Peyer's patch (tissue), 4 donors: ENCODE results near the gene ADD2. TPM values are rescaled to one million over a fixed set of nuclear protein-coding genes. Genes with fewer than 3 reads are reported as not detected.

Experiments
- DNase-seq, 3 donors: peaks; one replicate each; pipeline ENCODE4 v3.0.0-alpha.2; 2017 to 2019
- H3K27ac ChIP-seq, 4 donors: fragments of 200-600 bp; sonication (generic); one replicate each; pipeline ENCODE4 v1.5.1; 2016 to 2019
- H3K27me3 ChIP-seq, 2 donors: fragments of 200-600 bp; sonication (generic); one replicate each; pipeline ENCODE4 v1.5.1; 2019
- H3K36me3 ChIP-seq, 3 donors: fragments of 200-600 bp; sonication (generic); one replicate each; pipeline ENCODE4 v1.5.1; 2016 to 2019
- H3K4me1 ChIP-seq, 4 donors: fragments of 200-600 bp; sonication (generic); one replicate each; pipeline ENCODE4 v1.5.1; 2016 to 2019
- H3K4me3 ChIP-seq, 4 donors: fragments of 200-600 bp; sonication (generic); 1 replicate in 3 of 4; 2 replicates in 1 of 4; pipeline ENCODE4 v1.5.1; 2016 to 2019; ENCODE audit warnings: mild to moderate bottlenecking in 1 of 4
- H3K9me3 ChIP-seq, 4 donors: fragments of 200-600 bp; sonication (generic); one replicate each; pipeline ENCODE4 v1.5.1; 2016 to 2019; ENCODE audit warnings: mild to moderate bottlenecking in 1 of 4
- CTCF ChIP-seq, 6 experiments: fragments of 450-650 bp in 4 of 6; fragments of 200-600 bp in 2 of 6; sonication (generic) in 1 of 6; IDR thresholded peaks; one replicate each; pipeline ENCODE4 v1.5.1; 2017 to 2019; ENCODE audit warnings: antibody characterized with exemption in 6 of 6, mild to moderate bottlenecking in 3 of 6, moderate library complexity in 1 of 6
- POLR2A ChIP-seq, 2 donors: fragments of 450-650 bp; IDR thresholded peaks; one replicate each; pipeline ENCODE4 v1.5.1; 2017; ENCODE audit warnings: antibody characterized with exemption in 2 of 2, mild to moderate bottlenecking in 2 of 2, moderate library complexity in 2 of 2
- total RNA-seq, 4 donors: library from RNA; depleted of rRNA; stranded (reverse); fragments of >200 nt; gene quantifications; one replicate each; pipeline ENCODE4 v1.1.0, GENCODE V29; 2016

Gene ADD2
- total RNA-seq, 4 donors from 2014 or later: 0.28 to 14.0 (median 1.7) TPM; not detected in 1

GRCh38 chr2:70670626-70671025 lies 97.4 kb downstream of the ADD2 start:
- DNase-seq: no peak
- Histone ChIP-seq H3K4me3 (no peak overlapping the region), H3K4me1 (no peaks in the 10 kb centered on the region), H3K27me3 (no peaks in the 10 kb centered on the region), H3K9me3 (no peaks in the 10 kb centered on the region), H3K27ac (no peak overlapping the region), H3K36me3 (no peaks in the 10 kb centered on the region)
- TF ChIP-seq CTCF (IDR thresholded peaks at IDR 0.05): no peak
- no peak for TF ChIP-seq POLR2A (IDR thresholded peaks at IDR 0.05)

DNA sequence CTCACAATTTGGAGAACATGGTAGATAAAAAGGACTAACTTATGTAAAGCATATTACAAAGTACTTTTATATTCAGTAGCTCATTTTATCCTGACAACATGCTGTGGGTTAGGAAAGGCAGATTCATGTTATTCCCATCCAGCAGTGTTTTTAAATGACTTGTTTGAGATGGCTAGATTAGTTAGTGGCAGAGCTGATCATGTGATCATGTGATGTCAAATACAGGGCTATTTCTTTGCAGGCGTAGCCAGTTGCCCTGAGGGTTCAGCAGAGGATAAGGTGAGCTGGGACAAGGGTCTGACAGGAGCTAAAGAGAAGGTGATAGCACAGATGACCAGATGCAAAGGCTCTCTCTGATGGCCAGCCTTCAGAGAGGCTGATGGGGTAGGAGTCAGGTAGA lies 97.8 kb downstream of the ADD2 start:
- no peak for TF ChIP-seq POLR2A (IDR thresholded peaks at IDR 0.05)
- no peak for TF ChIP-seq CTCF (IDR thresholded peaks at IDR 0.05)
- no peaks in the 10 kb centered on the region for H3K9me3 ChIP-seq
- H3K27ac ChIP-seq: no peak overlapping the region
- no peak for DNase-seq
- H3K4me1 ChIP-seq: no peaks in the 10 kb centered on the region
- H3K4me3 ChIP-seq: no peak overlapping the region
- no peaks in the 10 kb centered on the region for H3K27me3 ChIP-seq
- H3K36me3 ChIP-seq: no peaks in the 10 kb centered on the region

- Histone ChIP-seq H3K9me3 (no peaks in the 10 kb centered on the region), H3K27ac (no peak overlapping the region), H3K27me3 (no peaks in the 10 kb centered on the region), H3K4me3 (no peak overlapping the region), H3K4me1 (no peaks in the 10 kb centered on the region), H3K36me3 (no peaks in the 10 kb centered on the region)
- no peak for TF ChIP-seq POLR2A (IDR thresholded peaks at IDR 0.05)
- no peak for TF ChIP-seq CTCF (IDR thresholded peaks at IDR 0.05)
- DNase-seq: no peak
Observed at GRCh38 chr2:70668911-70669310, 99.1 kb downstream of the ADD2 start.

DNA sequence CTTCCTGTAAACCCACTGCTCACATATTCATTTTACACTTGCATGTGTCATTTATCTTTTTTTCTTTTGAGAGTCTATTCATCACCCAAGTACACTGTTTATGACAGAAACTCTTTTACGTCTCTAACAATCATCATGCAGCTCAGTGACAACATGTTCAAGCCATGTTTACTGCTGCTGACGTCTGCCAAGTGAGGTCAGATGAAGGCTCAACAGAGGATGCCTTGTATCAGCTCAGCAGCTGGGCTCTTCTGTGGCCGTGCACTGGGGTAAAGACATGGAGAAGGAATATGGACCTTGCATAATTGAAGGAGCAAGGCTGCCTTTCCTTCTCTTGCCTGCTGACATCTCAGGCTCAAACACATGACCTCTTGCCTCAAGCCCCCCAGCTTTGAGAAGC lies 99.6 kb downstream of the ADD2 start:
- DNase-seq: no peak
- Histone ChIP-seq H3K9me3 (no peaks in the 10 kb centered on the region), H3K4me1 (no peaks in the 10 kb centered on the region), H3K4me3 (no peak overlapping the region), H3K36me3 (no peaks in the 10 kb centered on the region), H3K27ac (no peak overlapping the region), H3K27me3 (no peaks in the 10 kb centered on the region)
- no peak for TF ChIP-seq POLR2A (IDR thresholded peaks at IDR 0.05)

- TF ChIP-seq POLR2A (IDR thresholded peaks at IDR 0.05) (no peak), CTCF (IDR thresholded peaks at IDR 0.05) (no peak)
- no peaks in the 10 kb centered on the region for H3K4me1 ChIP-seq
- H3K4me3 ChIP-seq: no peak overlapping the region
- no peaks in the 10 kb centered on the region for H3K9me3 ChIP-seq
- H3K36me3 ChIP-seq: no peaks in the 10 kb centered on the region
- H3K27me3 ChIP-seq: no peaks in the 10 kb centered on the region
- no peak overlapping the region for H3K27ac ChIP-seq
- DNase-seq: no peak
Observed at GRCh38 chr2:70664525-70664924, 103.5 kb downstream of the ADD2 start.

DNA sequence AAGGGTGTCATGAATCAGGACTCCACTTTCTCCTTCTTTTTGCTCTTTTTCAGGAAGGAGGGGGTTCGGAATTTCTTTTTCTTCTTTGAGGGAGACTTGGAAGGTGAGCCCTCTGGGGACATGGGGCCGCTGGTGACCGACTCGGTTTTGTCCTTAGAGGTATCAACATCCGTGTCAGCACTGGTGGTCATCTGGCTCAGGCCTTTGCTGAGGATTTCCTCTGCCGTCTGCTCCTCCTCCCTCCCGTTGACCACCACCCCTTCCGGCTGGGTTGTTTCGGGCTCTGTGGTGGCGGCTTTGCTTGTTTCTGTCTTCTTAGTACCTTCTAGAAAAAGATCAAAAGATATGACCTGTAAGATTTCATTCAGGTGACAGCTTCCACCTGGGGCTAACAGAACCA lies 104.6 kb downstream of the ADD2 start:
- Histone ChIP-seq H3K36me3 (no peaks in the 10 kb centered on the region), H3K4me3 (no peak overlapping the region), H3K4me1 (no peaks in the 10 kb centered on the region), H3K27ac (no peak overlapping the region), H3K9me3 (no peaks in the 10 kb centered on the region), H3K27me3 (no peaks in the 10 kb centered on the region)
- DNase-seq: no peak
- no peak for TF ChIP-seq CTCF (IDR thresholded peaks at IDR 0.05)
- TF ChIP-seq POLR2A (IDR thresholded peaks at IDR 0.05): no peak
